ENCODE results near the gene IGFL3. TPM values are rescaled to one million over a fixed set of nuclear protein-coding genes. Genes with fewer than 3 reads are reported as not detected.

The IGFL3 gene
- total RNA-seq, 1 experiment from 2014 or later, result not detected

GRCh38 chr19:46081928-46082727 lies 42.4 kb downstream of the IGFL3 start:
- no peaks in the 10 kb centered on the region for H3K79me2 ChIP-seq (ENCODE audit: insufficient read depth, low read length)
- peak; percentile 80 for TF ChIP-seq CTCF (conservative IDR thresholded peaks at IDR 0.05)
- H3K9ac ChIP-seq (ENCODE audit: extremely low read depth, insufficient read length, low read length), result no peak overlapping the region
- H3T11ph ChIP-seq (ENCODE audit: low read length), result no peak overlapping the region
- Mint-ChIP-seq H3K9me3 (peaks cover 7 to 16% of the 10 kb centered on the region in 2 experiments), H3K27me3 (ENCODE audit: low read depth) (peaks cover 36% of the 10 kb centered on the region), H3K27ac (no peak overlapping the region), H3K4me1 (peaks cover 5 to 8% of the 10 kb centered on the region in 2 experiments), H3K4me3 (no peak overlapping the region), H3K36me3 (ENCODE audit: insufficient read depth in 1 of 3, low read depth in 3 of 3) (no peaks in the 10 kb centered on the region; a peak in 3 of 7 replicates)
- no peaks in the 10 kb centered on the region for H3K9me3 ChIP-seq (ENCODE audit: control insufficient read depth, low read depth, low read length)
- no peak overlapping the region for H2BK15ac ChIP-seq (ENCODE audit: low read depth, low read length)
- no peaks in the 10 kb centered on the region for H4K20me1 ChIP-seq (ENCODE audit: control insufficient read depth, insufficient read depth, insufficient read length)
- no peak overlapping the region for H2AK5ac ChIP-seq (ENCODE audit: insufficient read length, low read length)
- WGBS (ENCODE audit: extremely low coverage, insufficient read length, low lambda C conversion rate), result no CpG with 5 or more reads among the region's 4 CpGs
- no peak overlapping the region for H4K5ac ChIP-seq (ENCODE audit: insufficient read length, low read depth, low read length)
- H3K27ac ChIP-seq (ENCODE audit: insufficient read length, low read depth, low read length), result no peak overlapping the region
- no peak overlapping the region for H2BK12ac ChIP-seq (ENCODE audit: insufficient read length, low read depth, low read length)
- no peak overlapping the region for H3K4me2 ChIP-seq (ENCODE audit: insufficient read depth, insufficient read length, low read length)
- H3K79me1 ChIP-seq (ENCODE audit: insufficient read depth, low read depth, low read length, poor library complexity, severe bottlenecking), result no peaks in the 10 kb centered on the region
- no peak overlapping the region for H4K91ac ChIP-seq (ENCODE audit: insufficient read length, low read depth, low read length)
- no peak overlapping the region for H3K18ac ChIP-seq (ENCODE audit: insufficient read length, low read depth, low read length)
- H3K23ac ChIP-seq (ENCODE audit: insufficient read length, low read depth, low read length), result no peak overlapping the region
- no peak overlapping the region for H2AFZ ChIP-seq (ENCODE audit: low read length)
- no peak overlapping the region for H2BK20ac ChIP-seq (ENCODE audit: low read depth, low read length, poor library complexity, severe bottlenecking)
- peak; percentile 39 for DNase-seq
- H3K23me2 ChIP-seq (ENCODE audit: insufficient read length, low read depth, low read length, poor library complexity, severe bottlenecking), result peaks cover 4% of the 10 kb centered on the region
- no peak overlapping the region for H3K56ac ChIP-seq (ENCODE audit: insufficient read length, low read depth, low read length)
- H2BK5ac ChIP-seq (ENCODE audit: insufficient read length, low read length), result no peak overlapping the region
- no peaks in the 10 kb centered on the region for H3K4me1 ChIP-seq (ENCODE audit: insufficient read depth, low read length)
- H3K4ac ChIP-seq (ENCODE audit: low read depth, low read length), result no peak overlapping the region
- no peak overlapping the region for H4K8ac ChIP-seq (replicated peaks; ENCODE audit: insufficient read length, low read depth, low read length)
- H3K27me3 ChIP-seq (ENCODE audit: insufficient read depth, low read length), result no peaks in the 10 kb centered on the region
- H3K14ac ChIP-seq (ENCODE audit: insufficient read depth, low read length), result no peak overlapping the region
- no peak overlapping the region for H2BK120ac ChIP-seq (ENCODE audit: low read depth, low read length, poor library complexity, severe bottlenecking)

Data from H9 (cell line).